HG02763 (cell line): ENCODE measurements around the gene CNTFR.

Experiments
- ATAC-seq: cut with Tn5 transposase; IDR thresholded peaks from one replicate; pipeline ENCODE4 v1.9.1; 2021; ENCODE audit warnings: mild to moderate bottlenecking, moderate library complexity; ENCODE audit not compliant: unreplicated experiment

Gene CNTFR

DNA sequence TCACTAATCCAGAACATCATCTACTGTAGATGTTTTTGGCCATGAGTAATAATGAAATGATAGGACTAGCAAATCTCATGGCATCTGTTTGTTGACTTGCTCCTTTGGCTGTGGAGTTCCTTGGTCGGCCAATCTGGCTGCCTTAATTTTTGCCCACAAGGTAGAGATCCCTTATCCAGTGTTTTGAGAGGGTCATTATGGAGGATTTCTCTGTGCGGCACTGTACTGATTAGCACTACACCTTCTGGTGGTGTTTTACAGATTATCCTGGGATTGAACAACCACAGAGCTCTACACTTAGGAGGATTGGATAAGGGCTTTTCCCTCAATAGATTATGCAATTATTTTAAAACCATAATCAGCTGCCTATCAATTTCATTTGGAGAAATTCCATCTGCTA lies 63.5 kb downstream of the CNTFR start:
- no peak for ATAC-seq

DNA sequence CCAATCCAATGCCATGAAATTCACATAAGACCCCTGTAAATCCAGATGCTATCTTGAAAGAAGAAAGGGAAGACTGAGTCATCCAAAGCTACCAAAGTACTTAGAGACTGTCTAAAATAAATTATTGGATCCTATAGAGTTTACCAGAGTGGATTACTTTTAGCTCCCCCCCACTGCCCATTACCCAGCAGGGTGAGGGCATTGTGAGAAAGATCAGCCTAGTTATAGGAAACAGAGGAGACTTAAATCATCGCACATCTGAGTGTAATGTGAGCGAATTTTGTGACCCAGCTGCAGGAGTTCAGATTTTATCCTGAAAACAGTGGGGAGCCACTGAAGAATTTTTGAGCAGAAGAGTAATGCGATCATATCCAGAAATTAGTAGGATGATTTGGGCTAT lies 65.2 kb downstream of the CNTFR start:
- ATAC-seq, result no peak

DNA sequence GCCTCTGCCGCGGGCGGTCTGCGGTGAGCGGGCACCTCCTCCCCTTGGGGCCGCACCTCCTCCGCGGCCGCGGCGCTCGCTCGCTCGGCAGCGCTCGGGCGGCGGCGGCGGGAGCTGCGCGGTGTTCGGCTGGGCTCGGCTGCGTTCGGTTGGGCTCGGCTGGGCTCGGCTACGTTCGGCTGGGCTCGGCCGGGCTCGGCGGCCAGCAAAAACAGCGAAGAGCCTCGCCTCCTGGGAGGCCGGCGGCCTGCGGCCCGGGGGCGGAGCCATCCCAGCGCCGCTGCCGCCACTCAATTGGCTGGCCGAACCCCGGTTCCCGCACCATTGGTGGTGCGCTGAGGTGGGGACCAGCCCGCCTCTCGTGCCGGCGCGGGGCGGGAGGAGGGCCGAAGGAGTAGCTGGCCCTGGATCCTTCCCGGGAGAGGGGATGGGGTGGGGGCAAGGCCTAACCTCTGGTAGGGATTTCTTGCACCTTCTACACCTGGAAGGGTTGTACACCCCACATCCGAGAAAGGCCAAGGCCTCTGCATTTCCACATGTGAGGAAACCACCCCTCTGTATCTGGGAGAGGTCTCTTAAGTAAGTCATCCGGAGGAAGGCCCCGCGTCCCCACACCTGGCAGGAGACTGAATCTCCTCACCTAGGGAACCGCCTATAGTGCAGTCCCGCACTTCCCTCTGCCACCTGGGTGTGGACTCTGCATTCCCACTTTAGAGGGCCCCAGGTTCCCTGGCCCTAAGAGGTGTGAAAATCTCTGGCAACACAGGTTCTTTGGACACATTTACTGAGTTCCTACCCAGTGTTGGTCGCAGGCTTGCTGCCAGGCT lies 66.3 kb downstream of the CNTFR start, which contains the start of gene ENHO:
ENHO (minus strand) TSS at position 20 of the 827 bp plus-strand sequence. CDS start 1,295 bp downstream, outside the sequence.
- peak; percentile 83 for ATAC-seq

DNA sequence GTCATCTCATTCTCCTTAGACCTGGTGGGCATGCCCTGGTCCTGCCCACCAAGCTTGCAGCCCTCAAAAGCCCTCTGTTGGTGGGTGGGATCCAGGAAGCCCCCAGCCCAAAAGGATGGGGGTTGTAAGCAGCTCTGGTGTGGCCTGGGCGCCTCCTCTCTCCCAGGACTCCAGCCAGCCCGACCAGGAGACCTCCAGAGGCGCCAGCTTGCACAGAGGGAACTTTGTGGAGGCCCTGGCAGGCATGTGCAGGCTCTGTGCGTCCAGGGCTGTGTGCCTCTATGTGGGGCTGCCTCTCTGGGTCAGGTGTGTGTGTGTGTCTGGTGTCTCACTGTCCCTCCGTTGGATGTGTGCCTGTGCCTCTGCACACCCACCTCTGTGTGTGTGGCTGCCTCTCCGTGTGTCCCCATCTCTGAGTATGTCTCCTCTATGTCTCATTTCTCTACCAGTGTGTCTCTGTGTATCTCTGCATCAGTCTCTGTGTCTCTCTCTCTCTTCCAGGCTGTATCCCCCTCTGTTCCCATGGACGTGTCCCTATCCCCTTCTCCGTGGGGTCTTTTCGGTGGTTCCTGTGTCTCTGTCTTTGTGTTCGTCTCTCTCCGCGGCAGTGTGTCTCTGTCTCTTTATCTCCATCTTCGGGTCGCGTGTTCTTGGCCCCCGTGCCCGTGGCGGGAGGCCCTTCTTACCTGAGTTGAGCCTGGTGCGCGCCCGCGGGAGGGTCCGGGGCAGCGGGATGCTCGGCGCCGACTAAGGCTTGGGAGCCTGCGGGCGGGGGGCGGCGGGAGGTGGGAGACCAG lies 67.2 kb downstream of the CNTFR start:
- ATAC-seq, result peak; percentile 8

DNA sequence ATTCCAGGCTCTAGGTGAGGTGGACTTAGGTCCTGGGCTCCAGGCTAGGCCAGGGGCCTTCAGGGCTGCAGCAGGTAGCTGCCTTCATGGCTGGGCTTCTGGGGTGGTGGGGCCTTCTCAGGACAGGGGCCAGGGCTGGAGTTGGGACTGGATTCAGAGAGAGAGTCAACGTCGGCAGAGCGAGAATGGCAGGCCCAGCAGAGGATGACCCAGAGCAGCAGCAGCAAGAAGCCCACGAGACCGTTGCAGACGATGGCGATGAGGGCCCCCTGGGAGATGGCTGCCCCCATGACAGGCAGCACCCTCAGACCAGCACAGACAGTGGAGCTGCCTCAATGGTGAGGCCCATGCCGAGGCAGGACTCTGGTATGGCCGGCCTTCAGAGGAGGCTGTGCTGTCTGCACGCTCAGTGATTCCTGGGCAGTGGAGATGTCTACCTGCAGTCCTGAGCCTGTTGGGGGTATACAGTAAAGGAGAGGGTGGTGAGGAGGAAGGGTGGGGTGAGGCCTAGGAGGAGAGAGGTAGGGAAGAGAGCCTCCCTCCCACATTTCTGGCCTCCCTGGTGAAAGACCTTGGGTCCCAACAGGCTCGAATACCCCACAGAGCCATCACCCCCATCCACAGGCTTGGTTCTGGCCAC lies 68.0 kb downstream of the CNTFR start:
- ATAC-seq, result no peak

DNA sequence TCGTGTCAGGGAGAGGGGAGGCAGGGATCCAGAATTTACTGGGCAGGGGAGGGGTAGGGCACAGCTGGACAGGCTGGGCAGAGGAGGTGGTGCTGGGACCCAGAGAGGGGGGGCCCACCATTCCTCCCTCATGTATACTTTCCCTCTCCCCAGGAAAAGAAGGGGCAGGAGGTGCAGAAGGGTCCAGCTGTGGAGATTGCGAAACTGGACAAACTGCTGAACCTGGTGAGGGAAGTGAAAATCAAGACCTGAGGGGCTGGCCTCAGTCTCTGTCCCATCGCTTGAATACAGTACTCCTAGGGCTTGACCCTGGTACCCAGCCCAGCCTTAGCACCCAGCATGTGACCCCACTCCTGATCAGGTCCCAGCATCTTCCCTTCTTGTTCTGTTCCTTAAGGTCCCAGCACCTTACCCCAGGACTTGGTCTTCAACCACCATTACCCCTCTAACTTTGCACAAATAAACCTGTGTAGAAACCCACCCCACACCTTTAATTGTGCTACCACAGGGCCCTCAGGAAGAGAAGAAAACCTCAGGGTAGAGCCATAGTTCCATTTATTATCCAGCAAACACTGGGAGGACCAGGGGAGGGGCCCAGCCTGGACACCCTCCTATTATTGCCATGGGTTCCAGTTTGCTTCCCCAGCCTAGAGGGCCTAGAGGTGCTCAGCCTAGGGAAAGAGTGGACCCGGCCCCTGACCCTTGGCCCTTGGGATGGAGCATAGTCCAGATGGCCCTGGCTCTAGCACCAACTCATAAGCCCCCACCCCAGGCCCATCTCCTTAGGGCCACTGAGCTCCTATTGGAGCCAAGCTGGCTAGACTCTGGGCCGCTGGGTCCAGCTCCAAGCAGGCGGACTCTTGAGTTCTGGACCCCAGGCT lies 68.8 kb downstream of the CNTFR start:
- ATAC-seq, result no peak

DNA sequence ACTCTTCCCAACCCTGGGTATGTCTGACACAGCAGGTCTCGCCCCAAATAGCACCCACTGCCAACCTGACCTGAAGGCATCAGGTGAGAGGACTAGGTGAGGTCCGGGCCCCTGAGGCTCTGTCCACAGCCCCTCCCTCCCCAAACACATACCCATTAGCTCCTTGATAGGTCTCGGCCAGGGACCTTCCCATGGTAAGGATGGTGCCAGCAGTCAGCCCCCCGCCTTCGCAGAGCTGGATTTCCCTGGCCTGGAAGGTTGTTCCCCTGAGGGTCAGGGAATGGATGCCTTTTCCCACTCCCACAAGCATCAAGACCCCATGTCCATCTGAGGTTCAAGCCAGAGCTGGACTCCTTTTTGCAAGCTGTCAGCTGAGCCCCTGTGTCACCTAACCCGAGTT lies 69.4 kb downstream of the CNTFR start:
- ATAC-seq, result no peak

DNA sequence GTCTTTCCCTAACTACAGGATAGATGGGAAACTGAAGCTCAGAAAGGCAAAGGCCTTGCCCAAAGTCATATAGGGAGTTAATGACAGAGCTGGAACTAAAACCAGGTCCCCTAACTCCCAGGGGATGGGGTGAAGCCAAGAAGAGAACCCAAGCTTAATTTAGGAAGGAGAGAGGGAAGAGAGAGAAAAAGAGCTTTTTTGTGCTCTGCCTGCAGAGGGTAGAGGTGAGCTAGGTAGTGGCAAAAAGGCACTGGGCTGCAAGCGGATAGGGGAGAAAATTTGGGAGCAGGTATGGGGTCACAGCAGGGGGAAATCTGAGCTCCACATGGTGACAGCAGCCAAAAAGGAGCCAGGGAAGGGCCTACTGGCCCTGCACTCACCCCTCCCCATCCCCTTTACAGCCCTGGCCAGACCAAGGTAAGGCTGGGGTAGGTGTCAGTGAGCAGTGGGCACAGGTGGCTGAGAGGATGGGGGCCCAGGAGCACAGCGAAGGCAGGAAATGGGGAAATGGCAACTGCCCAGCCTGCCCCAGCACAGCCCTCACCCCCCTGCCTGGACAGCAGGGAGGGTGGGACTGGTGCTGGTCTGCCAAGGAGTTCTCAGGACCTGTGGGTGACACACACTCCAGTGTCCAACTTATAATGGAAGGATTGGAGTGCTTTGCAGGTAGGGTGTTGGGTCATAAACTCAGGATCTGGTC lies 70.1 kb downstream of the CNTFR start:
- no peak for ATAC-seq

DNA sequence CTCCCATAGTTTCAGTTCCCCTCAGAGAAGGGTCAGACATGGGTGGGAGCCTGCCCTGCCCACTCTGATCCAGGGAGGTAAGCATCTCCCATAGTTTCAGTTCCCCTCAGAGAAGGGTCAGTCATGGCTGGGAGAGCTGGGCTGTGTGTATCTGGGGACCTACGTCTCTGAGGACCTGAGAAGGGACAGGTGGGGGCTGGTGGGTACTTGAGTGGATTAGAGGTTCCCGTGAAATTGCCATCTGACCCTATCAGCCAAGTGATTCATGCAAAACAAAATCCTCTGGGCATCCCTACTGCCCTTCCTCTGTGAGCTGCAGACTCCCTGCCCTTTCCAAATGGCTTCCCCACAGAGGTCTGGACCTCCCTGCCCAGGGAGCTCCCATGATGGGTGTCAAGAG lies 70.6 kb downstream of the CNTFR start:
- no peak for ATAC-seq

DNA sequence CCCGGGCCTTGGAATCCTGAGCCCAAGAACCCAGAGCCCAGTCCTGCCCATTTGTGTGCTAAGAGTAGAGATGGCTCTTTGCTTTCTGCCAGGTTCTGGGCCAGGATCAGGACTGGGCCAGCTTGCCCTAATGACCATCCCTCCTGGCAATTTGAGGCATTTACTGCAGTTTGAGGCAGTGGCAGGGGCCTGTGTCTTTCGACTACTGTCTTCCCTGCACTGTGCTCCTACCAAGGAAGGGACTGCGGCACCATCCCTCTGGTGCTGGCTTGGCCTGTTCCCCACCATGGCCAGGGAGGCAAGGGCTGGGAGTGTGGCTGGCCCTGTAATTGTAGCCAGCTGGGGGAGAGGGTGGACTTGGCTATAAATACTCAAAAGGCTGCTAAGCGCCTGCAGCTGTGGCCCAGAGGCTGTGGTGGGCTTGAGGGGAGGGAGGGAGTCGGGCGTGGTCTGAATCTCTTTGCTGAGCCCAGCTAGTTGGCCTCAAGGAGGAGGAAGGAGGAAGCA lies 71.4 kb downstream of the CNTFR start:
- ATAC-seq, result no peak

DNA sequence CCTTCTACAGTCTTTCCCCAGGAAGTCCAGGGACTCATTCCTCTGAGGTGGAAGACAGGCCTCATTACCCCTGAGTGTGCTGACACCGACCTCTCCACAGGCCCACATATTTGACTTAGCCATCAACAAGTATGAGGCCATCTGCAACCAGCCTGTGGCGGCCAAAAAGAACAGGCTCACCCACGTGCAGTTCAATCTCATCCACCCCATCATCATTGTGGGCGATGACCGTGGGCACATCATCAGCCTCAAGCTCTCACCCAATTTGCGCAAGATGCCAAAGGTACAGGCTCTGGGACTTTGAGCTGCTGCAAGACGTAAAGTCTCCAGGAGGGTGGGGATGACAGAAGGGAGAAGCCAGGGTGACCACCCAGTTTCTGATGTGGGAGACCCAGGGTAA lies 72.3 kb downstream of the CNTFR start:
- no peak for ATAC-seq

DNA sequence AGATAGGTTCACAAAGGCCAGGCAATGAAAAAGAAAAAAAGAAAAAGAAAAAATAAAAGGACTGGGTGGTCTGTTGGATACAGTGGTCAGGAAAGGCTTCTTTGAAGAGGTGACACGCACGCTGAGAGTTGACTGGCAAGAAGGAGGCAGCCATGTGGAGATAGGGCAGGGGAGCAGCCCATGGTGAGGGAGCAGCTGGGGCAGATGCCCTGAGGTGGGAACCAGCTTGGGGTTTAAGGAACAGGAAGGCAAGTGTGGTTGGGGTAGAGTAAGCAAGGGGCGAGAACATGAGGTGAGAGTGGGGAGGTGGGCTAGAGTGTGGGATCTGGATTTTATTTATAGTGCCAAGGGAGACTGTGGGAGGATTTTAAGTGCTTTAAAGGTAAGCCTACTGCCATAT lies 73.6 kb downstream of the CNTFR start:
- ATAC-seq, result no peak

DNA sequence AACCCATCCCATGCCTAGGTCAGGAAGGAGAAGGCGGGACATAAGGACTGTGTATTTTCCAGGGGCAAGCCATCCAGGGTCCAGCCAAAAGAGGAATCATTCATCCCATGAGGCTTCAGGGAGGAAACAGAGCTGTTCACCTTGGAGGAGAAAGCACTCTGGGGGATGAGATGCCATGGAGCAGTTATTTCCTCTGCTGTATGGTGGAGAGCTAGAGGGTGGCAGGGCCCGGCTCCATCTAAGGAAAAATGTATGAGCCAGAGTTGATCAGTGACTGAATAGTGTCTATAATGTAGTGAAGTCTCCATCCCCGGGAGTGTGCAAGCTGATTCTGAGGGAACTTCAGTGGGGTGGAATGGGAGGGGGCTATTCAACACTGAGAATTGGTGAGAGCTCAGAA lies 74.7 kb downstream of the CNTFR start:
- no peak for ATAC-seq

DNA sequence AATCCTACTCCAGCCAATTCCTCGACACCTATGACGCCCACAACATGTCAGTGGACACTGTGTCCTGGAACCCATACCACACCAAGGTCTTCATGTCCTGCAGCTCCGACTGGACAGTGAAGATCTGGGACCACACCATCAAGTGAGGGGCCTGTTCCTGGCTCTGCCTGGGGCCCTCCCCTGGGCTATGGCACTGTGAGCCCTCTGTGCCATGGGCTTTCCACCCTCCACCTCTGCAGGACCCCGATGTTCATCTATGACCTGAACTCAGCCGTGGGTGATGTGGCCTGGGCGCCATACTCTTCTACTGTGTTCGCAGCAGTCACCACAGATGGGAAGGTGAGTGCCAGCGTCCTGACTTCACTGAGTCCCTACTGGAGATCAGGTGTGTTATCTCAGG lies 75.1 kb downstream of the CNTFR start:
- ATAC-seq, result no peak

DNA sequence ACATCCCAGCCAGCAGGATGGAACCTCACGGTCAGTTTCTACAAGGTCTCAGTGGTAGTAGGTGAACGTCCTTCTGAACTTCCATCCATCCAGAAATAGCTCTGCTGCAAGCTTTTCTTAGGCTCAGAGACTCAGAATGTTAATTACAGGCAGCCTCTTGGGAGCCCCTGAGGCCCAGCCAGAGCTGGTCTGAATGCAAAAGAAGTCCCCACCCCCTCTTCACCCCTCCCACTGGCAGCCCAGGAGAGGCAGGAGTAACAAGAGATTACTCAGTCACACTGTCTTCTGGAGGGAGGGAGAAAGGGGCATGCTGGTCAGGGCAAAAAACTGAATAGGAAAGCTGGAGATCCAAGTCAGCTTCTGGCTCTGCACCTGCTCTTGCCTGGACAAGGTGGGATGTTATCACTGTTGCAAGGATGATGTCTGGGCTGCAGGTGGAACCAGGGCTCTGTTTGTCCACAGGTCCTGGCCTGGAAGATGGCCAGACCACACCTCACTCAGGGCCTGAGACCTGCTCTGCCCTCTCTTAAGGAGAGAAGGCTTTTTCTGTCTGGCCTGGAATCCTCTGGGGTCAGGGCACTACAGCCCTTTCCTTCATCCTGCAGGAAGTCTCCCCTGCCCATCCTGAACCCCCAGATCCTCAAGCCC lies 75.8 kb downstream of the CNTFR start:
- no peak for ATAC-seq

DNA sequence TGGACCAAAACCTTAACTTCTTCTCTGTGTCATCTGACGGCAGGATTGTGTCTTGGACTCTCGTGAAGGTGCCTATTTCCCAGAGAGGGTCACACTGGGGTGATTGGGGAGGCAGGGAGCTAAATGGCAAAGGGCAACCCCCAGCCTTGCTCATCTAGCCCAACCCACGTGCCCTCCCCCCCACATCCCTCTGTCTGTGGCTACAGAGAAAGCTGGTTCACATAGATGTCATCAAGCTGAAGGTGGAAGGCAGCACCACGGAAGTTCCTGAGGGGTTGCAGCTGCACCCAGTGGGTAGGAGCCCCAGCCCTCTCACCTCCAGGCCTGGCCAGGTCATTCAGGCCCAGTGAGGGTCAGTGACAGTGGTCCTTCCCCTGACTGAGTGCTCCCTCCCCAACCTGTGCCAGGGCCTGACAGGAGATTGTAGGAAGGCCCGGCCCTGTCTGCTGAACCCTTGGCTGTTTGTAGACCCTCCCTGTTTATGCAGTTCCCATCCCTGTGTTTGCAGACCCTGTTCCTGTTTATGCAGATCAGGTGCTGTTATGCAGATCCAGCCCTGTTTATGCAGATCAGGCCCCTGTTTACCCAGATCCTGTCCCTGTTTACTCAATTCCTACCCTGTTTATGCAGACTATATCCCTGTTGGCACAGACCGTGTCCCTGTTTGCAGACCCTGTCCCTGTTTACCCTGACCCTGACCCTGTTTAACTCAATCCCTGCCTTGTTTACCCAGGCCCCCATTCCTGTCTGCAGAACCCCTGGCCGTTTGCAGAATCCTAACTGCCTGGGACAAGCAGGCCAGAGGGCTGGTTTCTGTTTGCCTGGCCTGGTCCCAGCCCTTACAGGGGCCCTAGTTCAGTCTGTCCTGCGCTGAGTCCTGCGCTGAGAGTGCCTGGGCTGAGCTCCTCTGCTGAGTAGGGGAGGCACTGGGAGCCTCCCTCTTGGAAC lies 77.1 kb downstream of the CNTFR start:
- no peak for ATAC-seq

DNA sequence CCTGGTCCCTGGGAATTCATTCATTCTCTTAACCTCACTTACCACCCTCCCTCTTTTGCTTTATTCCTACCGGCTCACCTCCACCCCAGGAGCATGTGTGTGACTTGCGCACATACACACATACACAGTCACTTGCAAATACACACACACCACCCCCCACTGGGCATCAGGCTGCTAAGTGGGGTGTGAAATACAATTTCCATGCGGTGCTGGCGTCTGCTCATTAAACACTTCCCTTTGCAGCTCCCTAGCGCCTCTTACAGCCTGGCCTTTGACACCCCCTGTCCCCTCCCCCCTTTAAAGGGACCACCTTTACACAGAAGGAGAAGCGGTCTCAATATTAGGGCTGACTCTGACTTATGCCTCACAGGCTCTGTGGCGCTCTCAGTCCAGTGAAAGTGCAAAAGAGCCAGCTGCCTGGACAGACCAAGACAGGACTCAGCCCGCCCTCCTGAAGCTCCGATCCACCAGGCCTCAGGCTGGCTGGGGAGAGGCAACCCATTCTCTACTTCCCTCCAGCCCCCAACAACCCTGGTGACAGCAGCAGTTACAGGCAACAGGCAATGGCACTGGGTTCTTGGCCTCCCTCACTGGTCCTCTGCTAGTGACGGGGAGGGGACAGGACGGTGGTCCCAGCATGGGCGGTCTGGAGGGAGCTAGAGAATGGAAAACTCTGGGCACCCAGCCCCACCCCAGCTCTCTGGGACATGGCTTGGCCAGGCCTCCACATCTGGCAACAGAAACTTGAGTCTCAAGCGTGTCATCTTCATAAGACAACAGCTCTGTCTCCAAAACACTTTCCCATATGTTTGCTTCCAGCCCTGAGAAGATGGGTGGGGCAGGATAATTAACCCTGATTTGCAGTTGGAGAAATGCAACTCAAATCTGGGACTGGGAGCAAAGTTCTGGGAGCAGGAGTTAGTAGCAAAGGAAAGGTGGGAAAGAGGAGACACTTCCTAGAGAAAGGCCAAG lies 78.7 kb downstream of the CNTFR start:
- ATAC-seq, result no peak
